Measurements from ENCODE around the gene CXADR. TPM values are rescaled to one million over a fixed set of nuclear protein-coding genes. Genes with fewer than 3 reads are reported as not detected.

CXADR gene
- total RNA-seq, 1 donor from 2014 or later: 226 TPM

- peaks cover 26% of the 10 kb centered on the region for H3K36me3 ChIP-seq
- H3K4me3 ChIP-seq: no peak overlapping the region
- no peak for DNase-seq (ENCODE audit: low spot score)
- H2AFZ ChIP-seq (replicated peaks): no peak overlapping the region
- H3K27ac Mint-ChIP-seq: no peak overlapping the region
- H3K4me2 ChIP-seq: no peak overlapping the region
- peaks cover 18% of the 10 kb centered on the region for H3K4me1 Mint-ChIP-seq
- H3K79me2 ChIP-seq (ENCODE audit: low read depth): peaks cover 100% of the 10 kb centered on the region
- H3K4me1 ChIP-seq: no peaks in the 10 kb centered on the region
- no peak overlapping the region for H3K9ac ChIP-seq
- peaks cover 71% of the 10 kb centered on the region for H4K20me1 ChIP-seq (ENCODE audit: low read depth)
- no peak overlapping the region for H3K27ac ChIP-seq
- H3K9me3 Mint-ChIP-seq: peaks cover 17% of the 10 kb centered on the region
- TF ChIP-seq EZH2phosphoT487 (IDR thresholded peaks at IDR 0.05) (no peak), CTCF (IDR thresholded peaks at IDR 0.05) (no peak), EZH2 (IDR thresholded peaks at IDR 0.05) (no peak)
- no peaks in the 10 kb centered on the region for H3F3A ChIP-seq (ENCODE audit: low read depth)
- H3K36me3 Mint-ChIP-seq: peaks cover 61% of the 10 kb centered on the region
- no peaks in the 10 kb centered on the region for H3K27me3 ChIP-seq
- H3K4me3 Mint-ChIP-seq: no peak overlapping the region
- peaks cover 4% of the 10 kb centered on the region for H3K9me3 ChIP-seq (ENCODE audit: low read depth)
- H3K27me3 Mint-ChIP-seq (ENCODE audit: insufficient read depth, low read depth): no peaks in the 10 kb centered on the region
These were observed 32.2 kb downstream of the CXADR start for GRCh38 chr21:17545007-17545406.

GRCh38 chr21:17548262-17548661 is 35.4 kb downstream of the CXADR start:
- Mint-ChIP-seq H3K36me3 (peaks cover 61% of the 10 kb centered on the region), H3K4me1 (peaks cover 5% of the 10 kb centered on the region), H3K4me3 (no peak overlapping the region), H3K9me3 (peaks cover 4% of the 10 kb centered on the region), H3K27me3 (ENCODE audit: insufficient read depth, low read depth) (no peaks in the 10 kb centered on the region), H3K27ac (peak overlapping the region; percentile 7)
- Histone ChIP-seq H3K79me2 (ENCODE audit: low read depth) (peaks cover 95% of the 10 kb centered on the region), H3K27ac (peak overlapping the region; percentile 31), H3K4me3 (no peak overlapping the region), H3K9me3 (ENCODE audit: low read depth) (no peaks in the 10 kb centered on the region), H3K9ac (no peak overlapping the region), H2AFZ (replicated peaks) (no peak overlapping the region), H3K4me1 (no peaks in the 10 kb centered on the region), H3F3A (ENCODE audit: low read depth) (peaks cover 4% of the 10 kb centered on the region), H4K20me1 (ENCODE audit: low read depth) (peaks cover 57% of the 10 kb centered on the region), H3K36me3 (peaks cover 35% of the 10 kb centered on the region), H3K27me3 (no peaks in the 10 kb centered on the region), H3K4me2 (no peak overlapping the region)
- no peak for DNase-seq (ENCODE audit: low spot score)
- TF ChIP-seq CTCF (IDR thresholded peaks at IDR 0.05): no peak
- no peak for TF ChIP-seq EZH2phosphoT487 (IDR thresholded peaks at IDR 0.05)
- no peak for TF ChIP-seq EZH2 (IDR thresholded peaks at IDR 0.05)

DNA sequence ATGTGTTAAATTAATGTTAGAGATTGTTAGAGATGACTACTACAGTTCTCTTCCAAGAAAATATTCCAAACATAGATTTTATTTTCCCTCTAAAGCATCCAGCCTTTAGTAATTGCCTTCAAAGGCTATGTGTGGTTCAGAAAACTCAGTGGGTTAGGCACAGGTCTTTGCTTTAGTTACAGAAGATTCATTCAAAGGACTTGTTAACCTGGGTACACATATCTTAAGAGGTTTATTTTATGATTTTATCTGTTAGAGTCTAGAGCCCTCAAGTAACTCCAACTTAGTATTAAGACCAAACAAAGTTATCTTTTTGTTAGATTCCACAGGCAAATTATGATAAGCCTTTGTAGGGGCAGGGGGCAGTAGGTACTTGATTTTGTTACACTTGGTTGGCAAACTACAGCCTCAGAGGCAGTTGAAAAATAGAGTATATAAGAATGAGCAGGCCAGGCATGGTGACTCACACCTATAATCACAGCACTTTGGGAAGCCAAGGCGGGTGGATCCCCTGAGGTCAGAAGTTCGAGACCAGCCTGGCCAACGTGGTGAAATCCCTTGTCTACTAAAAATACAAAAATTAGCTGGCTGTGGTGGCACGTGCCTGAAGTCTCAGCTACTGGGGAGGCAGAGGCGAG is 37.9 kb downstream of the CXADR start:
- no peak overlapping the region for H3K9ac ChIP-seq
- Mint-ChIP-seq H3K27ac (no peak overlapping the region), H3K4me3 (no peak overlapping the region), H3K36me3 (peaks cover 61% of the 10 kb centered on the region), H3K9me3 (no peaks in the 10 kb centered on the region), H3K4me1 (peaks cover 14% of the 10 kb centered on the region), H3K27me3 (ENCODE audit: insufficient read depth, low read depth) (no peaks in the 10 kb centered on the region)
- peaks cover 35% of the 10 kb centered on the region for H3K36me3 ChIP-seq
- no peak overlapping the region for H3K4me3 ChIP-seq
- no peak for TF ChIP-seq CTCF (IDR thresholded peaks at IDR 0.05)
- no peak for TF ChIP-seq EZH2 (IDR thresholded peaks at IDR 0.05)
- TF ChIP-seq EZH2phosphoT487 (IDR thresholded peaks at IDR 0.05): no peak
- peaks cover 95% of the 10 kb centered on the region for H3K79me2 ChIP-seq (ENCODE audit: low read depth)
- H3K27ac ChIP-seq: peak overlapping the region; percentile 4
- peaks cover 12% of the 10 kb centered on the region for H3F3A ChIP-seq (ENCODE audit: low read depth)
- H2AFZ ChIP-seq (replicated peaks): no peak overlapping the region
- H3K27me3 ChIP-seq: no peaks in the 10 kb centered on the region
- H3K4me1 ChIP-seq: no peaks in the 10 kb centered on the region
- peaks cover 49% of the 10 kb centered on the region for H4K20me1 ChIP-seq (ENCODE audit: low read depth)
- H3K4me2 ChIP-seq: no peak overlapping the region
- no peaks in the 10 kb centered on the region for H3K9me3 ChIP-seq (ENCODE audit: low read depth)
- no peak for DNase-seq (ENCODE audit: low spot score)
